ENCODE data around the gene MUC5B. TPM values are rescaled to one million over a fixed set of nuclear protein-coding genes. Genes with fewer than 3 reads are reported as not detected.
"Not testable (repeated sequence)": the region's sequence is repeated elsewhere in the genome, so short reads cannot be mapped to it uniquely, and the experiment has no call there.

The MUC5B gene, protein sequence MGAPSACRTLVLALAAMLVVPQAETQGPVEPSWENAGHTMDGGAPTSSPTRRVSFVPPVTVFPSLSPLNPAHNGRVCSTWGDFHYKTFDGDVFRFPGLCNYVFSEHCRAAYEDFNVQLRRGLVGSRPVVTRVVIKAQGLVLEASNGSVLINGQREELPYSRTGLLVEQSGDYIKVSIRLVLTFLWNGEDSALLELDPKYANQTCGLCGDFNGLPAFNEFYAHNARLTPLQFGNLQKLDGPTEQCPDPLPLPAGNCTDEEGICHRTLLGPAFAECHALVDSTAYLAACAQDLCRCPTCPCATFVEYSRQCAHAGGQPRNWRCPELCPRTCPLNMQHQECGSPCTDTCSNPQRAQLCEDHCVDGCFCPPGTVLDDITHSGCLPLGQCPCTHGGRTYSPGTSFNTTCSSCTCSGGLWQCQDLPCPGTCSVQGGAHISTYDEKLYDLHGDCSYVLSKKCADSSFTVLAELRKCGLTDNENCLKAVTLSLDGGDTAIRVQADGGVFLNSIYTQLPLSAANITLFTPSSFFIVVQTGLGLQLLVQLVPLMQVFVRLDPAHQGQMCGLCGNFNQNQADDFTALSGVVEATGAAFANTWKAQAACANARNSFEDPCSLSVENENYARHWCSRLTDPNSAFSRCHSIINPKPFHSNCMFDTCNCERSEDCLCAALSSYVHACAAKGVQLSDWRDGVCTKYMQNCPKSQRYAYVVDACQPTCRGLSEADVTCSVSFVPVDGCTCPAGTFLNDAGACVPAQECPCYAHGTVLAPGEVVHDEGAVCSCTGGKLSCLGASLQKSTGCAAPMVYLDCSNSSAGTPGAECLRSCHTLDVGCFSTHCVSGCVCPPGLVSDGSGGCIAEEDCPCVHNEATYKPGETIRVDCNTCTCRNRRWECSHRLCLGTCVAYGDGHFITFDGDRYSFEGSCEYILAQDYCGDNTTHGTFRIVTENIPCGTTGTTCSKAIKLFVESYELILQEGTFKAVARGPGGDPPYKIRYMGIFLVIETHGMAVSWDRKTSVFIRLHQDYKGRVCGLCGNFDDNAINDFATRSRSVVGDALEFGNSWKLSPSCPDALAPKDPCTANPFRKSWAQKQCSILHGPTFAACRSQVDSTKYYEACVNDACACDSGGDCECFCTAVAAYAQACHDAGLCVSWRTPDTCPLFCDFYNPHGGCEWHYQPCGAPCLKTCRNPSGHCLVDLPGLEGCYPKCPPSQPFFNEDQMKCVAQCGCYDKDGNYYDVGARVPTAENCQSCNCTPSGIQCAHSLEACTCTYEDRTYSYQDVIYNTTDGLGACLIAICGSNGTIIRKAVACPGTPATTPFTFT (N-terminal part only)
- polyA plus RNA-seq (2013, experiment 1 of 2; ENCODE audit: insufficient read length) = 0.10 TPM
- polyA plus RNA-seq (2013, experiment 2 of 2; ENCODE audit: insufficient read length) = not detected

DNA sequence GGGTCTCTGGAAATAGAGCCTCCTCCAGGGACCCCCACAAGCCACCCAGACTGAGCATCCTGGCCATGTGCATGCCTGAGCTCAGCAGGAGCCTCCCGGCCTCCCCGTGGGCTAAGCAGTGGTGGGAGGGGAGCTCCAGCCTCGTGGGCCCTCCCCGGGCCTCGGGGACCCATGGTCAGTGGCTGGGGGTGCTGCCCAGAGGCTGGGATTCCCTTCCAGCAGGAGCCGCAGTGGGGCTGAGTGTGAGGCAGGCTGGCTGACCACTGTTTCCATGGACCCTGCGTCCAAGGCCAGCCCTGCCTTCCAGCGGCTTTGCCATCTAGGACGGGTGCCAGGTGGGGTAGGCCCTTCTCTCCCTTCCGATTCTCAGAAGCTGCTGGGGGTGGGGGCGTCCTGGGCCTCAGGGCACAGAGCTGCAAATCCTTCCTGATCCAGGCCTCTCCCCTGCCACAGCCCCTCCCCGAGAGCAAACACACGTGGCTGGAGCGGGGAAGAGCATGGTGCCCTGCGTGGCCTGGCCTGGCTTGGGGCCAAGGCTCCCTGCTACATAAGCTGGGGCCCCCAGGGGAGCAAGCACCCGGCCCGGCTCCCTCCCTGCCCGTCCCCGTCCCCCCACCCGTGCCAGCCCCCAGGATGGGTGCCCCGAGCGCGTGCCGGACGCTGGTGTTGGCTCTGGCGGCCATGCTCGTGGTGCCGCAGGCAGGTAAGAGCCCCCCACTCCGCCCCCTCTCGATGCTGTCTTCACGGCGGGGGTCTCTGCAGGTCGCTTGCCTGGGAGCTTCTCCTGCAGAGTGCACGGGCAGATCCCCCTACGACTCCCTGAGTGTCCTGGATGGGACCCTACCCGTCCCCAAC lies at the start of gene MUC5B:
Gene MUC5B (plus strand): TSS at position 576 of the 855 bp plus-strand sequence. CDS start 58 bp downstream, at position 634.
- no peak for DNase-seq

DNA sequence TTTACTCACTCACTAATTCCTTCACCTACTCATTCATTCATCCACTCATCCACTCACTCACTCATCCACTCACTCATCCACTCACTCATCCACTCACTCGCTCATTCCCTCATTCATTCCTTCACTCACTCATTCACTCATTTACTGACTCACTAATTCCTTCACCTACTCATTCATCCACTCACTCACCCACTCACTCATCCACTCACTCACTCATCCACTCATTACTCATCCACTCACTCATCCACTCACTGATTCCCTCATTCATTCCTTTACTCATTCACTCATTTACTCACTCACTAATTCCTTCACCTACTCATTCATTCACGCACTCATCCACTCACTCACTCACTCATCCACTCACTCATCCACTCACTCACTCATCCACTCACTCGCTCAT lies 49.5 kb upstream of the MUC5B start:
- not testable (repeated sequence) for DNase-seq

DNA sequence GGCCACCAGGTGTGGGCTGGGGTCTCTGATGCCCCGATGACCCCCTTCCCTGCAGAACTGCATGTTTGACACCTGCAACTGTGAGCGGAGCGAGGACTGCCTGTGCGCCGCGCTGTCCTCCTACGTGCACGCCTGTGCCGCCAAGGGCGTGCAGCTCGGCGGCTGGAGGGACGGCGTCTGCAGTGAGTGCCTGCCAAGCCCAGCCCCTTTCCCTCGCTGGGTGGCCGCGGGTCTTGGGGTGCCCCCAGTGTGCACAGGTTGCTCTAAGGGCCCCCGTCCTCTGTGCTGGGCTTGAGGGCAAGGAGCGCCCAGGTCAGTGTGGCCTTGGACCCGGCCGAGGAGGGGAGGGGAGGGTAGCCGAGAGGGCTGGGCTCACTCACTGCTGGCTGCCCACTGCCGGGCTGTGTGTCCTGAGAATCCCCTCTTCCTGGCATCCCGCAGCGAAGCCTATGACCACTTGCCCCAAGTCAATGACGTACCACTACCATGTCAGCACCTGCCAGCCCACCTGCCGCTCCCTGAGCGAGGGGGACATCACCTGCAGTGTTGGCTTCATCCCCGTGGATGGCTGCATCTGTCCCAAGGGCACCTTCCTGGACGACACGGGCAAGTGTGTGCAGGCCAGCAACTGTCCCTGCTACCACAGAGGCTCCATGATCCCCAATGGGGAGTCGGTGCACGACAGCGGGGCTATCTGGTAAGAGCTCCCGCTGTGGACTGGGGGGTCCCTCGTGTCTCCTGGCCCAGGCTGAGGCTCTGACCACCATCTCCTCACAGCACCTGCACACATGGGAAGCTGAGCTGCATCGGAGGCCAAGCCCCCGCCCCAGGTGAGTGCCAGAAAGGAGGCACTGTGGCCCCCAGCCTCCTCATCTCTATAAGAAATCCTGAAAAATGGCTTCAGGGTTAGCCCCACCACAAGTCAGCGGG lies 48.2 kb upstream of the MUC5B start:
- DNase-seq = no peak

DNA sequence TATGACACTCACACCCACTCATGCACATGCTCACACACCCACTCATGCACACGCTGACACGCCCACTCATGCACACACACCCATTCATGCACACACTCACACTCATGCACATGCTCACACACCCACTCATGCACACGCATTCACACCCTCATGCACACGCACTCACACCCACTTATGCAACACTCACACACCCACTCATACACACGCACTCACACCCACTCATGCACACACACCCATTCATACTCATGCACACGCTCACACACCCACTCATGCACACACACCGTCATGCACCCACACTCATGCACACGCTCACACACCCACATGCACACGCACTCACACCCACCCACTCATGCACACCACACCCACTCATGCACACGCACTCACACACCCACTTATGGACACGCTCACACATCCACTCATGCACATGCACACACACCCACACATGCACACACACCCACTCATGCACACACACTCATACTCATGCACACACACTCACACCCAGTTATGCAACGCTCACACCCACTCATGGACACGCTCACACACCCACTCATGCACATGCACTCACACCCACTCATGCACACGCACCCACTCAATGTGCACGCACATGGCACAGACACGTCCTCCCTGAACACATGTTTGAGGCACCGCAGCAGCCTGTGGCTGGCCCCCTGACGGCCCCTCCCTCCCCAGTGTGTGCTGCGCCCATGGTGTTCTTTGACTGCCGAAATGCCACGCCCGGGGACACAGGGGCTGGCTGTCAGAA lies 47.2 kb upstream of the MUC5B start:
- no peak for DNase-seq

DNA sequence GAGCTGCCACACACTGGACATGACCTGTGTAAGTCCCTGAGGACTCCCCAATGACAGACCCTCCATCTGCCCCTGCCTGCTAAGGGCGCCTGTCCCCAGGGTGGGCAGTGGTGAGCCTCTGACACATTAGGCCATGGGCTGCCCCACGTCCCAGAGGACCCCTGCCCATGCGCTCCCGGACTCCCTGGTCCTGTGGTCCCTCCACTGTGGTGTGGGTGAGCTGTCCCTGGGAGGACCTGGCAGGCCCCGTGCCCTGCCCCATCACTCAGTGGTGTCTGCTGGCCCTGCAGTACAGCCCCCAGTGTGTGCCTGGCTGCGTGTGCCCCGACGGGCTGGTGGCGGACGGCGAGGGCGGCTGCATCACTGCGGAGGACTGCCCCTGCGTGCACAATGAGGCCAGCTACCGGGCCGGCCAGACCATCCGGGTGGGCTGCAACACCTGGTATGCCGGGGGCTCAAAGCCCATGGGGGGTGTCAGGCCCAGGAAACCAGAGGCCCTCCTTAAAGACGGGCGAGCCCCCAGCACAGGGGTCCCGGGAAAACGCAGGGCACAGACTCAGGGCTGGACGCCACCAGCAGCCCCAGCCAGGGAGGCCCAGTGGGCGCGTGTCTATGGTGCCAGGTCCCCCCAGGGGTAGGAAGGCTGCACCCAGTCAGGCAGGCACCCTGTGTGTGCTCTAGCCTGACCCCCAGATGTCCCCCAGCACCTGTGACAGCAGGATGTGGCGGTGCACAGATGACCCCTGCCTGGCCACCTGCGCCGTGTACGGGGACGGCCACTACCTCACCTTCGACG lies 46.4 kb upstream of the MUC5B start:
- DNase-seq = no peak

DNA sequence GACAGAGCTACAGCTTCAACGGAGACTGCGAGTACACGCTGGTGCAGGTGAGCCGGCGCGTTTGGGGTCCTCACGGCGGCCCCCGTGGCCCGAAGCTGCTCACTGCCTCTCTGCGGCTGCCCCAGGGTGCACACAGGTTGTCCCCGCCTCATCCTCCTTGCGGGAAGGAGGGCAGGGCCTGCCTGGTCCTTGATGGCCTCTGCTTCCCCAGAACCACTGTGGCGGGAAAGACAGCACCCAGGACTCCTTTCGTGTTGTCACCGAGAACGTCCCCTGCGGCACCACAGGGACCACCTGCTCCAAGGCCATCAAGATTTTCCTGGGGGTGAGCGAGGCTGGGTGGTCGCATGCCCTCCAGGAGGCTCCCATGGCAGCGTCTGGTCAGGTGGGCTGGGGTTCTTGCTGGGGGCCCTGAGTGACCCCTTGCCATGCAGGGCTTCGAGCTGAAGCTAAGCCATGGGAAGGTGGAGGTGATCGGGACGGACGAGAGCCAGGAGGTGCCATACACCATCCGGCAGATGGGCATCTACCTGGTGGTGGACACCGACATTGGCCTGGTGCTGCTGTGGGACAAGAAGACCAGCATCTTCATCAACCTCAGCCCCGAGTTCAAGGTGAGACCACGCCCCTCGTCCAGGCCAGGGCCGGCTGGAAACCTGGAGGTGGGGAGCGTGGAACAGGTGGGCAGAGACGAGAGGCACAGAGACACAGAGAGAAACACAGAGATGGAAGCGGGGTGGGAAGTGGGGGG lies 45.7 kb upstream of the MUC5B start:
- no peak for DNase-seq

DNA sequence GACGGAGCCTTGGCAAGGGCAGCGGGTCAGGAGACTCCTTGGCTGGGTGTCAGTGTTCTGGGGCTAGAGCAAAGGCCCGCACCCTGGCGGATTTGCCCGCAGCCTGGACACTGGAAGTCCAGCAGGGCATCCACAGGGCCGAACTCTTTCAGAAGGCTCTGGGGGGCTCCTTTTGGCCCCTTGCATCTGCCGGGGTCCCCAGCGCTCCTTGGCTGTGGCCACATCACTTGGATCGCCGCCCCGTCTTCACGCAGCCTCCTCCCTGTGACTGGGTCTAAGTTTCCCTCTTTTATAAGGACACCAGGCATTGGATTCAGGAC lies 45.1 kb upstream of the MUC5B start:
- no peak for DNase-seq

DNA sequence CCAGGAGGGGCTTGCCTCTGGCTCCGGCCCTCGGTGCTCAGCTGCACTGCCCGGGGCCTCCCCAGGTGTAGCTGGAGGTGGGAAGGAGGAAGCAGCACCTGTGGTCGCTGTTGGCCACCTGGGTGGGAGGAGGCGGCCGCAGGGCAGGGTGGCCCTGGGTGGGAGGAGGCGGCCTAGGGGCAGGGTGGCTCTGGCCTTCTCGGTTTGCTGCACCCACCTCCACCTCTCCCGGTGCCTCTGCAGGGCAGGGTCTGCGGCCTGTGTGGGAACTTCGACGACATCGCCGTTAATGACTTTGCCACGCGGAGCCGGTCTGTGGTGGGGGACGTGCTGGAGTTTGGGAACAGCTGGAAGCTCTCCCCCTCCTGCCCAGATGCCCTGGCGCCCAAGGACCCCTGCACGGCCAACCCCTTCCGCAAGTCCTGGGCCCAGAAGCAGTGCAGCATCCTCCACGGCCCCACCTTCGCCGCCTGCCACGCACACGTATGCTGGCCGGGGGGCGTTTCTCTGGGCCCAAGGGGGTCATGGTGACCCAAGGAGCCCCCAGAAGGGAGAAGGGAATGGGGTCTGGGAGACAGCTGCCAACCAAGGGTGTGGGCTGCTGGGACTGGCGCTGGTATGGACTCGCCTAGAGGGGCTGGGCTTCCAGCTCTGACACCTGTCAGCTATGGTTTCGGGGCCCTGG lies 44.5 kb upstream of the MUC5B start:
- no peak for DNase-seq

DNA sequence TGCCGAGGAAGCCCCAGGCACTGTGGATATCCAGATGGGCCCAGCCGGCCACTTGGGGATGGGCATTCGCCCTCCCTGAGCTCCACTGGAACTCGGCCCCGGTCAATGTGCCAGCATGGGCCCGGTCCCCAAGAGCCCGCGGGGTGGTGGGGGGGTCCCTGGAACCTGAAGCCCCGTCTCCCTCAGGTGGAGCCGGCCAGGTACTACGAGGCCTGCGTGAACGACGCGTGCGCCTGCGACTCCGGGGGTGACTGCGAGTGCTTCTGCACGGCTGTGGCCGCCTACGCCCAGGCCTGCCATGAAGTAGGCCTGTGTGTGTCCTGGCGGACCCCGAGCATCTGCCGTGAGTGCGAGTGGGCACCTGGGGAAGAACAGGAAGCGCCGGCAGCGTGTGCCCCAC lies 44.0 kb upstream of the MUC5B start:
- DNase-seq = no peak

DNA sequence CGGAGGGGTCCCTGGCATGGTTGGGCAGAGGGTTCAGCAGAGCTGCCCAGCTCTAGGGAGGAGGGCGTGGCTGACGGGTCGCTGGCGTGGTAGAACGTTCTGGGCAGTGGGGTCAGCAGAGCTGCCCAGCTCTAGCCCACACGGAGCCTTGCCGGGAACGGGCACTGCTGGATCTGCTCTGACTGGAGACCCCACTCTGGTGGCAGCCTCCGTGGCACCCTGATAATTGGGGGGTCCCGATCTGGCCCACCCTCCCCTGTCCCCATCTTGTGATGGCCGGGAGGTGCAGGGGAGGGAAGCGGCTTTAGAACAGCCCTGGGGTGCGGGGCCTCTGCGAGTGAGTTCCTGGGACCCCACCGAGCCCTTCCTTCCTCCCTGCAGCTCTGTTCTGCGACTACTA lies 43.2 kb upstream of the MUC5B start:
- no peak for DNase-seq

DNA sequence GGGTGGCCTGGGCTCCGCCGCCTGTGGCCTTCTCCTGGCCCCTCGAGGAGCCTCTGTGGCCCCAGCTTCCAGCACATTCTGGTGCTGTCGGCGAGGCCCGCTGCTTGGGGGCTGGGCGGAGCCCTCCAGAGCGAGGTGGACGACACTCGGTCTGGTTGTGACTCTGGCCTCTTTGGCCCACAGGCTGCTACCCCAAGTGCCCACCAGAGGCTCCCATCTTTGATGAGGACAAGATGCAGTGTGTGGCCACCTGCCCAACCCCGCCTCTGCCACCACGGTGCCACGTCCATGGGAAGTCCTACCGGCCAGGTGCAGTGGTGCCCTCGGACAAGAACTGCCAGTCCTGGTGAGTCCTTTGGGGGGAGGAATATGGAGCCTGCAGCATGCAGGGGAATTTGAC lies 42.7 kb upstream of the MUC5B start:
- no peak for DNase-seq

DNA sequence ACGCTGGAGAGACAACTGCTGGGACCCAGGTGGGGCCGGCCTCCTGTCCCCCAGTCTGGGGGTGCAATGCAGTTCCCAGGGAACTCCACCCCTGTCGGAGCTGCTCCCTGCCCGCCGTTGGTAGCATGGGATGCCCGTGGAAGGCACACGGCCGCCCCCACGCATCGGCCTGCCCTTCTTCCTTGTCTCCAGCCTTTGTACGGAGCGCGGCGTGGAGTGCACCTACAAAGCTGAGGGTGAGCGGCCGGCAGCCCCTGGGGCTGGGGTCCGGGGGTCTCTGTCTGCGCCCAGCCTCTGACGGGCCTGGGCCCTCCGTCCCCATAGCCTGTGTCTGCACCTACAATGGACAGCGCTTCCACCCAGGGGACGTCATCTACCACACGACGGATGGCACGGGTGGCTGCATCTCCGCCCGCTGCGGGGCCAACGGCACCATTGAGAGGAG lies 41.9 kb upstream of the MUC5B start:
- no peak for DNase-seq

DNA sequence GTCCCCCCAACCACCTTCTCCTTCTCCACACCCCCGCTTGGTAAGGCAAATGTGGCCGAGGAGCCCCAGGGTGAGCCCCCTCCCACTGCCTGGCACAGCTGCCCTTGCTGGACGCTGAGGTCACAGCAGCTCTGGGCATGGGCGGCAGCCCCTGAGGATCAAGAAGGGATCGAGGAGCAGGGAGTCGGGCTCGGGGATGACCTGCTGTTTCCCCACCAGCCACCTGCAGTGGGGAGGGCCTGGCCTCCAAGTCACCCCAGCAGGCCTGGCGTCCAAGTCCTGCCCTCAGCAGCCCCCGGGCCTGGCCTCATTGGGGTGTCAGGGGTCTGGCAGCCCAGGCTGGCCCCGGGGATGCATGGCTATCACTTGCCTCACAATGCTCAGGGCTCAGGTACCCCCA lies 41.4 kb upstream of the MUC5B start:
- no peak for DNase-seq

DNA sequence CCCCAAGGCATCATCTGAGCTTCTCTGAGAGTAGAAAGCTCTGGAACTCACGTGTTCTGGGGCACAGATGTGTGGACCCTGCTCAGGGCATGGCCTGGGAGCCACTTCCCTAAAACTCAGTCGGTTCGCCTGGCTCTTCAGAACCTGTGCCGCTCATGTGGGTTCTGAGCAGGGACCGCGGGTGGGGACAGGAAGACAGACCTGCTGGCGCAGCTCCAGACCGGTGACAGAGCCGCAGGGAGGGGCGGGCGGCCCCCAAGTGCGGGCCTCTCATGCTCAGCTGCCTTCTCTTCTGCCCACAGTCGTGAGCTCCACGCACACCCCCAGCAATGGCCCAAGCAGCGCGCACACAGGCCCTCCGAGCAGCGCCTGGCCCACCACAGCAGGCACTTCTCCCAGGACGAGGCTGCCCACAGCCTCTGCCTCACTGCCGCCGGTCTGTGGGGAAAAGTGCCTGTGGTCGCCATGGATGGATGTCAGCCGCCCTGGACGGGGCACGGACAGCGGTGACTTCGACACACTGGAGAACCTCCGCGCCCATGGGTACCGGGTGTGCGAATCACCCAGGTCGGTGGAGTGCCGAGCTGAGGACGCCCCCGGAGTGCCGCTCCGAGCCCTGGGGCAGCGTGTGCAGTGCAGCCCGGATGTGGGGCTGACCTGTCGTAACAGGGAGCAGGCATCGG lies 40.9 kb upstream of the MUC5B start:
- no peak for DNase-seq

DNA sequence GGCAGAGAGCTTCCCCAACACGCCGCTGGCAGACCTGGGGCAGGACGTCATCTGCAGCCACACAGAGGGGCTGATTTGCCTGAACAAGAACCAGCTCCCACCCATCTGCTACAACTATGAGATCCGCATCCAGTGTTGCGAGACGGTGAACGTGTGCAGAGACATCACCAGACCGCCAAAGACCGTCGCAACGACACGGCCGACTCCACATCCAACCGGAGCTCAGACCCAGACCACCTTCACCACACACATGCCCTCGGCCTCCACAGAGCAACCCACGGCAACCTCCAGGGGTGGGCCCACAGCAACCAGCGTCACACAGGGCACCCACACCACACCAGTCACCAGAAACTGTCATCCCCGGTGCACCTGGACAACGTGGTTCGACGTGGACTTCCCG lies 38.7 kb upstream of the MUC5B start:
- DNase-seq = not testable (repeated sequence)

DNA sequence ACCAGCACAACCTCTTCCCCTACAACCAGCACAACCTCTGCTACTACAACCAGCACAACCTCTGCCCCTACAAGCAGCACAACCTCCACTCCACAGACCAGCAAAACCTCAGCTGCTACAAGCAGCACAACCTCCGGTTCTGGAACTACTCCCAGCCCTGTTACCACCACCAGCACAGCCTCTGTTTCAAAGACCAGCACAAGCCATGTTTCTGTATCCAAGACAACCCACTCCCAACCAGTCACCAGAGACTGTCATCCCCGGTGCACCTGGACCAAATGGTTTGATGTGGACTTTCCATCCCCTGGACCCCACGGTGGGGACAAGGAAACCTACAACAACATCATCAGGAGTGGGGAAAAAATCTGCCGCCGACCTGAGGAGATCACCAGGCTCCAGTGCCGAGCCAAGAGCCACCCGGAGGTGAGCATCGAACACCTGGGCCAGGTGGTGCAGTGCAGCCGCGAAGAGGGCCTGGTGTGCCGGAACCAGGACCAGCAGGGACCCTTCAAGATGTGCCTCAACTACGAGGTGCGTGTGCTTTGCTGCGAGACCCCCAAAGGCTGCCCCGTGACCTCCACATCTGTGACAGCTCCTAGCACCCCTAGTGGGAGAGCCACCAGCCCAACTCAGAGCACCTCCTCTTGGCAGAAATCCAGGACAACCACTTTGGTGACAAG lies 34.3 kb upstream of the MUC5B start:
- DNase-seq = not testable (repeated sequence)

Measured in fibroblast of skin of abdomen (primary cell).